HepG2 (cell line): ENCODE measurements around the gene MXD1. TPM values are rescaled to one million over a fixed set of nuclear protein-coding genes. Genes with fewer than 3 reads are reported as not detected.

ENCODE experiments used
- ADNP ChIP-seq: sonication (generic); formaldehyde crosslinking; IDR thresholded peaks from 2 replicates; pipeline ENCODE4 v1.4.0; 2020; ENCODE audit warnings: missing genetic modification reagents
- ATF5 ChIP-seq: sonication (generic); formaldehyde crosslinking; IDR thresholded peaks from 2 replicates; pipeline ENCODE4 v1.4.0; 2020; ENCODE audit warnings: mild to moderate bottlenecking, low read depth, missing genetic modification reagents
- ELF1 ChIP-seq: sonication (generic); formaldehyde crosslinking; IDR thresholded peaks from 2 replicates; pipeline ENCODE4 v1.4.0; 2020; ENCODE audit warnings: missing genetic modification reagents
- ELF3 ChIP-seq: IDR thresholded peaks from 2 replicates; pipeline ENCODE4 v1.6.1; 2016; ENCODE audit warnings: missing genetic modification reagents, missing compliant biosample characterization
- HNF1B ChIP-seq: sonication (generic); formaldehyde crosslinking; IDR thresholded peaks from 2 replicates; pipeline ENCODE4 v1.5.1; 2020; ENCODE audit warnings: mild to moderate bottlenecking, moderate library complexity, missing genetic modification reagents
- HNF4G ChIP-seq, 2 experiments: sonication (generic) in 1 of 2; formaldehyde crosslinking in 1 of 2; IDR thresholded peaks; 2 replicates each; pipeline versions ENCODE4 v1.4.0 to v1.6.1; 2011 to 2020; ENCODE audit warnings: borderline replicate concordance in 2 of 2, low read depth in 2 of 2, mild to moderate bottlenecking in 2 of 2, low read length in 1 of 2, missing genetic modification reagents in 1 of 2, moderate library complexity in 1 of 2
- IRF2 ChIP-seq: IDR thresholded peaks from 2 replicates; pipeline ENCODE4 v1.6.1; 2018; ENCODE audit warnings: missing genetic modification reagents, missing compliant biosample characterization
- MAF1 ChIP-seq: sonication (generic); formaldehyde crosslinking; IDR thresholded peaks from 2 replicates; pipeline ENCODE4 v1.5.0; 2020; ENCODE audit warnings: missing genetic modification reagents, borderline replicate concordance
- MAFK ChIP-seq, 2 experiments: IDR thresholded peaks in 1 of 2; conservative IDR thresholded peaks in 1 of 2; 2 replicates each; pipeline ENCODE4 v1.6.1; 2011; ENCODE audit warnings: improper control_type of control experiment in 2 of 2, low read length in 2 of 2
- PHF20 ChIP-seq: sonication (generic); formaldehyde crosslinking; IDR thresholded peaks from 2 replicates; pipeline ENCODE4 v1.5.0; 2020; ENCODE audit warnings: mild to moderate bottlenecking, missing genetic modification reagents
- RBAK ChIP-seq: sonication (generic); formaldehyde crosslinking; IDR thresholded peaks from 2 replicates; pipeline ENCODE4 v1.5.1; 2020; ENCODE audit warnings: mild to moderate bottlenecking, missing genetic modification reagents
- SATB2 ChIP-seq: sonication (generic); formaldehyde crosslinking; IDR thresholded peaks from 2 replicates; pipeline ENCODE4 v1.5.0; 2020; ENCODE audit warnings: missing genetic modification reagents
- SPEN ChIP-seq: sonication (generic); formaldehyde crosslinking; IDR thresholded peaks from 2 replicates; pipeline ENCODE4 v1.5.1; 2020; ENCODE audit warnings: low read depth, mild to moderate bottlenecking, missing genetic modification reagents
- TFDP1 ChIP-seq: IDR thresholded peaks from 2 replicates; pipeline ENCODE4 v1.6.1; 2016; ENCODE audit warnings: missing compliant biosample characterization, missing genetic modification reagents, borderline replicate concordance
- TFDP2 ChIP-seq: sonication (generic); formaldehyde crosslinking; IDR thresholded peaks from 2 replicates; pipeline ENCODE4 v1.4.0; 2020; ENCODE audit warnings: missing genetic modification reagents
- ZBTB21 ChIP-seq: sonication (generic); formaldehyde crosslinking; IDR thresholded peaks from 2 replicates; pipeline ENCODE4 v1.4.0; 2020; ENCODE audit warnings: missing genetic modification reagents
- ZNF281 ChIP-seq: sonication (generic); formaldehyde crosslinking; IDR thresholded peaks from 2 replicates; pipeline ENCODE4 v1.4.0; 2020; ENCODE audit warnings: missing genetic modification reagents, borderline replicate concordance
- ZNF556 ChIP-seq: sonication (generic); formaldehyde crosslinking; IDR thresholded peaks from 2 replicates; pipeline ENCODE4 v1.4.0; 2020; ENCODE audit warnings: mild to moderate bottlenecking, missing genetic modification reagents, borderline replicate concordance
- ZNF614 ChIP-seq: IDR thresholded peaks from 2 replicates; pipeline ENCODE4 v1.6.1; 2018; ENCODE audit warnings: missing biosample characterization, missing genetic modification reagents, inconsistent platforms, borderline replicate concordance
- ZNF747 ChIP-seq: sonication (generic); formaldehyde crosslinking; IDR thresholded peaks from 2 replicates; pipeline ENCODE4 v1.8.1; 2023; ENCODE audit warnings: missing genetic modification reagents, mild to moderate bottlenecking, borderline replicate concordance
- polyA plus RNA-seq, 8 experiments: library from polyadenylated mRNA; depleted of rRNA in 3 of 8; stranded (reverse) in 7 of 8; unstranded in 1 of 8; fragments of >200 nt; fragmentation: Illumina TruSeq in 4 of 8; extraction: Trizol in 4 of 8; gene quantifications; 2 replicates each; pipeline versions ENCODE4 v1.2.1 to v1.2.3, GENCODE V29; 2011 to 2016; ENCODE audit warnings: low read depth in 4 of 8, missing spikeins in 1 of 8, mixed read lengths in 1 of 8; ENCODE audit not compliant: insufficient read depth in 1 of 8
- total RNA-seq, 5 experiments: library from RNA; depleted of rRNA; stranded (reverse); fragments of >200 nt; fragmentation: Illumina TruSeq; extraction: Trizol; gene quantifications; 2 replicates each; pipeline ENCODE4 v1.2.3, GENCODE V29; 2016; ENCODE audit warnings: low read depth in 1 of 5

The MXD1 gene
- total and polyA plus RNA-seq, 2 of the 13 experiments (the other 11 are each of a cell fraction or from before 2014, with no cell fraction given): 6.4 to 14.9 TPM

GRCh38 chr2:69969126-69969983 lies 54.4 kb downstream of the MXD1 start (continued):
- TF ChIP-seq ZNF556 (CRISPR knock-in tag): no peak
- no peak for TF ChIP-seq PHF20
- no peak for TF ChIP-seq MAFK (conservative IDR thresholded peaks at IDR 0.05 in 1 of 2, IDR thresholded peaks at IDR 0.05 in 1 of 2; ENCODE audit: low read length in 2 of 2)
- TF ChIP-seq ZNF747 (CRISPR knock-in tag): no peak
- no peak for TF ChIP-seq ATF5 (CRISPR knock-in tag)
- TF ChIP-seq ZBTB21 (CRISPR knock-in tag): no peak
- no peak for TF ChIP-seq HNF4G (IDR thresholded peaks at IDR 0.05; ENCODE audit: borderline replicate concordance, low read depth, low read length)
- TF ChIP-seq HNF4G (CRISPR knock-in tag; IDR thresholded peaks at IDR 0.05; ENCODE audit: borderline replicate concordance, low read depth): no peak
- TF ChIP-seq ELF1: no peak
- peak; percentile 57; the same call in 1 of the 2 replicates for TF ChIP-seq ZNF614 (CRISPR knock-in tag)
- no peak for TF ChIP-seq SPEN
- TF ChIP-seq TFDP2 (CRISPR knock-in tag): 0 out of 2 replicates have a peak, but pooled peaks have one; percentile 30
- no peak for TF ChIP-seq ADNP (CRISPR knock-in tag)
- no peak for TF ChIP-seq RBAK (CRISPR knock-in tag)
- TF ChIP-seq TFDP1 (CRISPR knock-in tag): peak; percentile 53; the same call in 1 of the 2 replicates
- TF ChIP-seq IRF2 (CRISPR knock-in tag): peak; percentile 41; the same call in 1 of the 2 replicates
- TF ChIP-seq ELF3 (CRISPR knock-in tag): no peak
- peak; percentile 81 for TF ChIP-seq HNF1B (CRISPR knock-in tag)
- no peak for TF ChIP-seq SATB2 (CRISPR knock-in tag)
- no peak for TF ChIP-seq ZNF281 (CRISPR knock-in tag)
- TF ChIP-seq MAF1 (CRISPR knock-in tag): no peak
